WTC11 (cell line): Measurements from ENCODE around the gene NRXN2. TPM values are rescaled to one million over a fixed set of nuclear protein-coding genes. Genes with fewer than 3 reads are reported as not detected.

ENCODE experiments used
- ATAC-seq: fragments of 200-7000 bp; cut with Tn5 transposase; 2 replicates; pipeline ENCODE4 v1.10.0; 2021; ENCODE audit warnings: mild to moderate bottlenecking, moderate library complexity
- CTCF ChIA-PET: fragments of 300-600 bp; sonication (Branson Sonifier 250); formaldehyde crosslinking; loops from one replicate; lab custom pipeline; 2021; ENCODE audit warnings: antibody characterized with exemption; lab: Charles Lee
- POLR2A ChIA-PET: fragments of 350-600 bp; sonication (Branson Sonifier 250); formaldehyde crosslinking; loops from one replicate; lab custom pipeline; 2021; ENCODE audit warnings: antibody characterized with exemption; lab: Charles Lee
- DNase-seq: peaks from one replicate; pipeline ENCODE4 v3.0.0; 2021; ENCODE audit warnings: low spot score
- H3K27ac Mint-ChIP-seq: 2 replicates; pipeline ENCODE4 v1.8.0; 2021; ENCODE audit warnings: mixed read lengths
- H3K27me3 Mint-ChIP-seq: 2 replicates; pipeline ENCODE4 v1.8.0; 2021; ENCODE audit warnings: low read depth, mild to moderate bottlenecking, moderate library complexity, mixed read lengths
- H3K36me3 Mint-ChIP-seq: 2 replicates; pipeline ENCODE4 v1.8.0; 2021; ENCODE audit warnings: mixed read lengths
- H3K4me1 Mint-ChIP-seq: 2 replicates; pipeline ENCODE4 v1.8.0; 2022; ENCODE audit warnings: mixed read lengths
- H3K4me3 Mint-ChIP-seq: 2 replicates; pipeline ENCODE4 v1.8.0; 2021; ENCODE audit warnings: mild to moderate bottlenecking, moderate library complexity, mixed read lengths
- H3K9me3 Mint-ChIP-seq: 2 replicates; pipeline ENCODE4 v1.8.0; 2021; ENCODE audit warnings: mixed read lengths
- CREB1 ChIP-seq: sonication (generic); formaldehyde crosslinking; IDR thresholded peaks from 2 replicates; pipeline ENCODE4 v1.8.0; 2023; ENCODE audit warnings: mild to moderate bottlenecking, missing genetic modification reagents
- ELF4 ChIP-seq: sonication (generic); formaldehyde crosslinking; IDR thresholded peaks from 2 replicates; pipeline ENCODE4 v1.8.1; 2022; ENCODE audit warnings: low read depth, mild to moderate bottlenecking, moderate library complexity, missing genetic modification reagents
- ESRRA ChIP-seq: sonication (generic); formaldehyde crosslinking; IDR thresholded peaks from 2 replicates; pipeline ENCODE4 v1.8.1; 2022; ENCODE audit warnings: mild to moderate bottlenecking, missing genetic modification reagents, borderline replicate concordance
- FOXJ3 ChIP-seq: sonication (generic); formaldehyde crosslinking; IDR thresholded peaks from 2 replicates; pipeline ENCODE4 v1.9.0; 2021; ENCODE audit warnings: missing genetic modification reagents, mild to moderate bottlenecking, borderline replicate concordance
- FOXP1 ChIP-seq: sonication (generic); formaldehyde crosslinking; IDR thresholded peaks from 2 replicates; pipeline ENCODE4 v1.8.0; 2022; ENCODE audit warnings: missing genetic modification reagents, mild to moderate bottlenecking, moderate library complexity, borderline replicate concordance
- GRHL2 ChIP-seq: fragments of 250-450 bp; sonication (Bioruptor Pico); IDR thresholded peaks from 2 replicates; pipeline ENCODE4 v1.8.0; 2022; ENCODE audit warnings: mild to moderate bottlenecking, moderate library complexity; ENCODE audit not compliant: insufficient replicate concordance, severe bottlenecking
- MAX ChIP-seq: sonication (generic); formaldehyde crosslinking; IDR thresholded peaks from 2 replicates; pipeline ENCODE4 v1.8.0; 2022; ENCODE audit warnings: mild to moderate bottlenecking, missing genetic modification reagents
- NFATC4 ChIP-seq: fragments of 250-450 bp; sonication (Bioruptor Pico); IDR thresholded peaks from 2 replicates; pipeline ENCODE4 v1.9.0; 2021; ENCODE audit warnings: mild to moderate bottlenecking
- NR1H2 ChIP-seq: sonication (generic); formaldehyde crosslinking; IDR thresholded peaks from 2 replicates; pipeline ENCODE4 v1.9.0; 2021; ENCODE audit warnings: mild to moderate bottlenecking, moderate library complexity, missing genetic modification reagents
- NR3C1 ChIP-seq: sonication (generic); formaldehyde crosslinking; conservative IDR thresholded peaks from 2 replicates; pipeline ENCODE4 v1.8.1; 2023; ENCODE audit warnings: low read depth, mild to moderate bottlenecking, missing genetic modification reagents
- OVOL2 ChIP-seq: fragments of 250-450 bp; sonication (Bioruptor Pico); IDR thresholded peaks from 2 replicates; pipeline ENCODE4 v1.9.0; 2021; ENCODE audit warnings: mild to moderate bottlenecking, borderline replicate concordance
- SOX15 ChIP-seq: fragments of 250-450 bp; sonication (Bioruptor Pico); IDR thresholded peaks from 2 replicates; pipeline ENCODE4 v1.9.0; 2021; ENCODE audit warnings: mild to moderate bottlenecking
- ZMAT4 ChIP-seq: fragments of 250-450 bp; sonication (Bioruptor Pico); IDR thresholded peaks from 2 replicates; pipeline ENCODE4 v1.9.0; 2021; ENCODE audit warnings: mild to moderate bottlenecking
- ZNF219 ChIP-seq: sonication (generic); formaldehyde crosslinking; IDR thresholded peaks from 2 replicates; pipeline ENCODE4 v1.8.0; 2023; ENCODE audit warnings: missing genetic modification reagents, mild to moderate bottlenecking, borderline replicate concordance
- ZNF232 ChIP-seq: sonication (generic); formaldehyde crosslinking; IDR thresholded peaks from 2 replicates; pipeline ENCODE4 v1.8.0; 2022; ENCODE audit warnings: mild to moderate bottlenecking, missing genetic modification reagents
- ZNF281 ChIP-seq: sonication (generic); formaldehyde crosslinking; IDR thresholded peaks from 2 replicates; pipeline ENCODE4 v1.8.0; 2023; ENCODE audit warnings: mild to moderate bottlenecking, missing genetic modification reagents
- total RNA-seq: library from RNA; stranded (reverse); gene quantifications from 3 replicates; pipeline ENCODE4 v1.2.3, GENCODE V29; 2021

Gene NRXN2
- total RNA-seq, 1 experiment from 2014 or later, result 8.6 TPM

GRCh38 chr11:64644647-64645275 lies 78.2 kb downstream of the NRXN2 start:
- H3K27ac Mint-ChIP-seq, result no peak overlapping the region
- H3K27me3 Mint-ChIP-seq, result peaks cover 44% of the 10 kb centered on the region
- H3K9me3 Mint-ChIP-seq, result no peaks in the 10 kb centered on the region
- H3K4me3 Mint-ChIP-seq, result peak overlapping the region; percentile 80
- ChIA-PET CTCF (interaction anchor here (0.7 to 5.5 kb wide), 22 partner anchors 8 to 327 kb away, joined by 3 to 72 read pairs (median 4); partner anchors contain the start of genes NRXN2, PRDX5 and TRMT112), POLR2A (interaction anchor here (0.6 to 2.3 kb wide), 3 partner anchors 15 to 60 kb away, joined by 3 to 8 read pairs (median 5); no protein-coding TSS in a partner anchor)
- TF ChIP-seq SOX15 (CRISPR knock-in tag) (no peak), NR1H2 (CRISPR knock-in tag) (no peak), NR3C1 (CRISPR knock-in tag) (no peak), OVOL2 (CRISPR knock-in tag) (no peak), NFATC4 (CRISPR knock-in tag) (no peak), GRHL2 (CRISPR knock-in tag) (no peak), MAX (CRISPR knock-in tag) (no peak), CREB1 (CRISPR knock-in tag) (no peak), ELF4 (CRISPR knock-in tag) (no peak), ZMAT4 (no peak), ZNF219 (CRISPR knock-in tag) (no peak), ZNF232 (no peak), ESRRA (no peak)
- no peaks in the 10 kb centered on the region for H3K36me3 Mint-ChIP-seq
- ATAC-seq, result peak; percentile 53
- peaks cover 25% of the 10 kb centered on the region for H3K4me1 Mint-ChIP-seq
- peak; percentile 51 for DNase-seq

GRCh38 chr11:64643920-64644646 lies 78.9 kb downstream of the NRXN2 start:
- ATAC-seq (peak; percentile 3; the same call in 1 of the 2 replicates), DNase-seq (peak; percentile 33)
- CTCF ChIA-PET, result interaction anchor here (0.7 to 5.5 kb wide), 23 partner anchors 8 to 327 kb away, joined by 3 to 72 read pairs (median 4); partner anchors contain the start of genes NRXN2, PRDX5 and TRMT112
- H3K27me3 Mint-ChIP-seq, result peaks cover 44% of the 10 kb centered on the region
- peaks cover 21% of the 10 kb centered on the region for H3K4me1 Mint-ChIP-seq
- POLR2A ChIA-PET, result interaction anchor here (0.6 to 2.3 kb wide), 3 partner anchors 14 to 61 kb away, joined by 3 to 8 read pairs (median 5); no protein-coding TSS in a partner anchor
- TF ChIP-seq CREB1 (CRISPR knock-in tag) (0 out of 2 replicates have a peak, but pooled peaks have one; percentile 25), FOXP1 (CRISPR knock-in tag) (no peak), ZNF281 (CRISPR knock-in tag) (peak; percentile 63; the same call in 1 of the 2 replicates), MAX (CRISPR knock-in tag) (peak; percentile 17; the same call in 1 of the 2 replicates)
- peak overlapping the region; percentile 80 for H3K4me3 Mint-ChIP-seq
- no peak overlapping the region for H3K27ac Mint-ChIP-seq
- no peaks in the 10 kb centered on the region for H3K36me3 Mint-ChIP-seq
- no peaks in the 10 kb centered on the region for H3K9me3 Mint-ChIP-seq

GRCh38 chr11:64643256-64643881 lies 79.6 kb downstream of the NRXN2 start:
- Mint-ChIP-seq H3K9me3 (no peaks in the 10 kb centered on the region), H3K27ac (no peak overlapping the region), H3K4me1 (peaks cover 22% of the 10 kb centered on the region), H3K27me3 (peaks cover 44% of the 10 kb centered on the region), H3K36me3 (no peaks in the 10 kb centered on the region), H3K4me3 (peak overlapping the region; percentile 80)
- peak; percentile 53 for ATAC-seq
- TF ChIP-seq FOXJ3 (CRISPR knock-in tag), result no peak
- 0 out of 2 replicates have a peak, but pooled peaks have one; percentile 16 for TF ChIP-seq MAX (CRISPR knock-in tag)
- ChIA-PET POLR2A (interaction anchor here (0.9 to 1.0 kb wide), 2 partner anchors 24 to 77 kb away, joined by 3 to 4 read pairs; no protein-coding TSS in a partner anchor), CTCF (interaction anchor here (0.8 to 5.5 kb wide), 12 partner anchors 10 to 288 kb away, joined by 4 to 72 read pairs (median 8); no protein-coding TSS in a partner anchor)
- peak; percentile 65 for DNase-seq
